Activated CD8-positive, alpha-beta T cell treated with anti-CD3 and anti-CD28 coated beads for 36 hours (primary cell): ENCODE results near the gene FKBP7. TPM values are rescaled to one million over a fixed set of nuclear protein-coding genes. Genes with fewer than 3 reads are reported as not detected.
"Not testable (repeated sequence)": the region's sequence is repeated elsewhere in the genome, so short reads cannot be mapped to it uniquely, and the experiment has no call there.

Experiments used
- ATAC-seq: fragments of 200-7000 bp; cut with Tn5 transposase; one replicate; pipeline ENCODE4 v1.10.0; 2021; ENCODE audit warnings: mild to moderate bottlenecking, moderate library complexity
- CTCF ChIA-PET: fragments of 350-600 bp; sonication (Branson Sonifier 250); formaldehyde crosslinking; loops from one replicate; lab custom pipeline; 2021; ENCODE audit warnings: antibody characterized with exemption; lab: Charles Lee
- POLR2A ChIA-PET: fragments of 350-600 bp; sonication (Branson Sonifier 250); formaldehyde crosslinking; loops from one replicate; lab custom pipeline; 2021; ENCODE audit warnings: antibody characterized with exemption; lab: Charles Lee
- DNase-seq: peaks from one replicate; pipeline ENCODE4 v3.0.0-alpha.2; 2020
- H3K27ac Mint-ChIP-seq: one replicate; pipeline ENCODE4 v1.8.0; 2021; ENCODE audit warnings: mild to moderate bottlenecking, mixed read lengths
- H3K27me3 Mint-ChIP-seq: one replicate; pipeline ENCODE4 v1.8.0; 2021; ENCODE audit warnings: mixed read lengths
- H3K36me3 Mint-ChIP-seq: one replicate; pipeline ENCODE4 v1.8.0; 2021; ENCODE audit warnings: low read depth, mixed read lengths
- H3K4me1 Mint-ChIP-seq: one replicate; pipeline ENCODE4 v1.8.0; 2021; ENCODE audit warnings: low read depth, mixed read lengths
- H3K4me3 Mint-ChIP-seq: one replicate; pipeline ENCODE4 v1.8.0; 2021; ENCODE audit warnings: mild to moderate bottlenecking, moderate library complexity, mixed read lengths
- H3K9me3 Mint-ChIP-seq: one replicate; pipeline ENCODE4 v1.8.0; 2021; ENCODE audit warnings: mixed read lengths
- intact Hi-C: fragments of 100-400 bp; cut with micrococcal nuclease; formaldehyde crosslinking; loops from one replicate; pipeline ENCODE4 v1.10.0; 2022
- total RNA-seq, 2 experiments: library from RNA; stranded (reverse); gene quantifications; one replicate each; pipeline ENCODE4 v1.2.3, GENCODE V29; 2021
- TF ChIP-seq, protein P1 (sequence below): fragments of 200-600 bp; IDR thresholded peaks from one replicate; pipeline ENCODE4 v1.8.0; 2022; ENCODE audit warnings: antibody characterized with exemption, mild to moderate bottlenecking

The FKBP7 gene
- total RNA-seq, 2 experiments from 2014 or later = 2.1 to 3.0 TPM

DNA sequence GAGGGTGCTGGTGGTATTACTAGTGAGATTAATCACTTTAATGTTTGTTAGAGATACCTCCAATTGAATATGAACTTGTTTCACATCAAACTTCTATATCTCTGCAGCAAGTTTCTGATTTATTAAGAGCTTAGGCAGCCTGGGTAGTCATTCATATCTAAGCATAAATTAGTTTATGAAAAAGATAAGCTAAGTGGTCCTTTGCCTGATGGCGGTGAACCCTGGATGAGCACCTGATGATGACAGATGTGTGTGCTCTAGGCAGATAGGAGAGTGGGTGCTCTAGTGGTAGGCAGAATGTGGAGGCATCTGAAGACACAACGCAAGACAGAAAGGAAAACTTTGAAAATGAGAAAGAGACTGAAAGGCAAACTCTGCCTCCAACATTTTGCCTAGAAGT lies 5.0 kb downstream of the FKBP7 start:
- ATAC-seq = no peak
- Mint-ChIP-seq H3K27me3 (no peaks in the 10 kb centered on the region), H3K27ac (no peak overlapping the region), H3K36me3 (peaks cover 2% of the 10 kb centered on the region), H3K4me1 (peaks cover 8% of the 10 kb centered on the region), H3K9me3 (no peaks in the 10 kb centered on the region), H3K4me3 (no peak overlapping the region)
- intact Hi-C loops = no loop called here
- DNase-seq = no peak
- CTCF ChIA-PET = no interaction called here
- TF ChIP-seq, protein P1, sequence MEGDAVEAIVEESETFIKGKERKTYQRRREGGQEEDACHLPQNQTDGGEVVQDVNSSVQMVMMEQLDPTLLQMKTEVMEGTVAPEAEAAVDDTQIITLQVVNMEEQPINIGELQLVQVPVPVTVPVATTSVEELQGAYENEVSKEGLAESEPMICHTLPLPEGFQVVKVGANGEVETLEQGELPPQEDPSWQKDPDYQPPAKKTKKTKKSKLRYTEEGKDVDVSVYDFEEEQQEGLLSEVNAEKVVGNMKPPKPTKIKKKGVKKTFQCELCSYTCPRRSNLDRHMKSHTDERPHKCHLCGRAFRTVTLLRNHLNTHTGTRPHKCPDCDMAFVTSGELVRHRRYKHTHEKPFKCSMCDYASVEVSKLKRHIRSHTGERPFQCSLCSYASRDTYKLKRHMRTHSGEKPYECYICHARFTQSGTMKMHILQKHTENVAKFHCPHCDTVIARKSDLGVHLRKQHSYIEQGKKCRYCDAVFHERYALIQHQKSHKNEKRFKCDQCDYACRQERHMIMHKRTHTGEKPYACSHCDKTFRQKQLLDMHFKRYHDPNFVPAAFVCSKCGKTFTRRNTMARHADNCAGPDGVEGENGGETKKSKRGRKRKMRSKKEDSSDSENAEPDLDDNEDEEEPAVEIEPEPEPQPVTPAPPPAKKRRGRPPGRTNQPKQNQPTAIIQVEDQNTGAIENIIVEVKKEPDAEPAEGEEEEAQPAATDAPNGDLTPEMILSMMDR = no peak
- POLR2A ChIA-PET = no interaction called here

DNA sequence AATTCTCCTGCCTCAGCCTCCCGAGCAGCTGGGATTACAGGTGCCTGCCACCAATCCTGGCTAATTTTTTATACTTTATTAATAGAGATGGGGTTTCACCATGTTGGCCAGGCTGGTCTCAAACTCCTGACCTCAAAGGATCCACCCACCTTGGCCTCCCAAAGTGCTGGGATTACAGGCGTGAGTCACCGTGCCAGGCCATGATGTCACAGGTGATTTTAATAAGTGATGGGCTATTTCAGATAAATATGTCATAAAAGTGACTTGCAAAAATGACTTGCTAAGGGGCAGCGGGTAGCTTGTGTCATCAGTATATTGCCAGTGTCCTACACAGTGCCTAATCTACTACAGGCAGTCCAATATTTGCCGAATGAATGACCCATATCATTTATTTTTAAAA lies 7.1 kb downstream of the FKBP7 start:
- H3K27ac Mint-ChIP-seq, DNase-seq, H3K27me3 Mint-ChIP-seq, H3K4me3 Mint-ChIP-seq, H3K36me3 Mint-ChIP-seq, ATAC-seq, intact Hi-C loops, POLR2A ChIA-PET, H3K4me1 Mint-ChIP-seq, H3K9me3 Mint-ChIP-seq: not testable (repeated sequence)
- CTCF ChIA-PET = interaction anchor here (0.7 to 1.5 kb wide), 4 partner anchors 9 to 56 kb away, joined by 3 read pairs; partner anchors contain the start of gene PLEKHA3

GRCh38 chr2:178469219-178469849 lies 9.1 kb downstream of the FKBP7 start:
- H3K4me1 Mint-ChIP-seq = peaks cover 2% of the 10 kb centered on the region
- H3K9me3 Mint-ChIP-seq = no peaks in the 10 kb centered on the region
- no peak overlapping the region for H3K27ac Mint-ChIP-seq
- TF ChIP-seq, protein P1 = no peak
- intact Hi-C loops = no loop called here
- H3K4me3 Mint-ChIP-seq = no peak overlapping the region
- CTCF ChIA-PET = interaction anchor here (0.9 to 1.1 kb wide), 2 partner anchors 12 to 20 kb away, joined by 3 read pairs; no protein-coding TSS in a partner anchor
- no peaks in the 10 kb centered on the region for H3K27me3 Mint-ChIP-seq
- DNase-seq = no peak
- peaks cover 3% of the 10 kb centered on the region for H3K36me3 Mint-ChIP-seq
- no peak for ATAC-seq
- POLR2A ChIA-PET = no interaction called here

- Mint-ChIP-seq H3K36me3 (no peaks in the 10 kb centered on the region), H3K4me3 (no peak overlapping the region), H3K4me1 (peaks cover under 1% of the 10 kb centered on the region), H3K27ac (no peak overlapping the region), H3K9me3 (no peaks in the 10 kb centered on the region), H3K27me3 (peaks cover 1% of the 10 kb centered on the region)
- no peak for DNase-seq
- TF ChIP-seq, protein P1 = no peak
- ATAC-seq = no peak
- CTCF ChIA-PET = interaction anchor here (0.6 to 1.5 kb wide), 5 partner anchors 10 to 277 kb away, joined by 3 to 8 read pairs (median 3); no protein-coding TSS in a partner anchor
- intact Hi-C loops = no loop called here
- POLR2A ChIA-PET = no interaction called here
Observed at GRCh38 chr2:178457390-178457886, 21.0 kb downstream of the FKBP7 start.

DNA sequence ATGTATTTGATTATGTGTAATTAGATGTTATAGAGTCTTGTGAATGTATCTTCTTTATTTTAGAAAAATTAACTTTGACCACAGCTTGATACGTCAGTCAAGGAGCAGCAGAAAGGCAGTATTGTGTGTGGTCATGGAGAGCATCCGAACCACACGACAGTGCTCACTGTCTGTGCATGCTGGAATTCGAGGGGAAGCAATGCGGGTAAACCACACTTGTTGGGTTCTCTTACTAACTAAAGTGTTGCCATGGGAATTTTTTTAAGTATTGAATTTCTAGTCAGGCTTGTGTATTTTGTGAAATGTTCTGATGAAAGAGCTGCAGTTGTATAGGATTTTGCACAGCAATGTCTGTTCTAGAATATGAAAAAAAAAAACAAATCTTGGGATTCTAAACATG lies 22.5 kb downstream of the FKBP7 start:
- intact Hi-C loops = no loop called here
- ATAC-seq = no peak
- DNase-seq = no peak
- H3K4me1 Mint-ChIP-seq = peaks cover 2% of the 10 kb centered on the region
- H3K36me3 Mint-ChIP-seq = no peaks in the 10 kb centered on the region
- no peak overlapping the region for H3K27ac Mint-ChIP-seq
- TF ChIP-seq, protein P1 = no peak
- POLR2A ChIA-PET = no interaction called here
- no peak overlapping the region for H3K4me3 Mint-ChIP-seq
- H3K9me3 Mint-ChIP-seq = no peaks in the 10 kb centered on the region
- CTCF ChIA-PET = interaction anchor here (0.8 kb wide), 1 partner anchor 15 kb away, joined by 3 read pairs; no protein-coding TSS in a partner anchor
- H3K27me3 Mint-ChIP-seq = peaks cover 1% of the 10 kb centered on the region
